ENCODE results near the gene DDX41. TPM values are rescaled to one million over a fixed set of nuclear protein-coding genes. Genes with fewer than 3 reads are reported as not detected.

DDX41 gene
- total RNA-seq, 2 donors from 2014 or later, result 33.1 to 53.5 TPM

GRCh38 chr5:177504086-177505056 is 12.4 kb downstream of the DDX41 start:
- DNase-seq, result no peak
- ATAC-seq, result no peak
- intact Hi-C loops (cut with DNase I), result loop anchor here in 1 of 2 donors (5.0 kb wide), 1 partner anchor 117 kb away; no protein-coding TSS in a partner anchor

DNA sequence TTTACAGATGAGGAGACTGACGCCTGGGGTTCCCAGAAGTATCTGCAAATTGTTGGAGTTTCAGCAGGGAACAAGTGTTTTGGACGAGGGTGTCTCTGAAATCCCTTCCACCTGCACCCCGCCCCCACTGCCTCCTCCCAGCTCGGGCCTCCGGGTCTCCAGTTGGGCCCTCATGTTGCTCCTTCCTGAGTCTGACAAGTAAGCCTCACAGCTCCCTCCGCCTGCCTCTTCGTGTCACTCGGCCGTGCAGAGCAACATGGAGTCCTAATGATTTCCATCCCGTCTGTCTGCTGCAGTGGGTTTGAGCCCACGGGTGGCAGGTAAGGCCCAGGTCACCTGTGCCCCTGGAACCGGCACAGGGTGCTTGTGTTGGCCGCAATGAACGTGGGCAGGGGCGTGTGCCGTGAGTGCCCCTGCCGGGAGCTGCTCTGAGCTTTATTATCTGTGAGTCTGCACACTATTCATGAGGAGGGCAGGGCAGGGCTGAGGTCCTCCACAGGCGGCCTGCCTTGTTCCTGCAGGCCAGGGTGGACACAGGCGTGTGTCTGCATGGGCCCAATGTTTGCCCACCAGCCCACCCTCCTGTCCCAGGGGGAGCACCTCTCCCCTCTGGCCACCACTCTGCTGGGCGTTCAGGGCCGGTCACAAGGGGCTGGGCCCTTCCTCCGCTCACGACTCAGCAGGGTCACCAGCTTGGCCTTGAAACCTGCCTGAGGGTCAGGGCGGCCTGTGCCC is 13.2 kb downstream of the DDX41 start:
- ATAC-seq (no peak), DNase-seq (no peak)
- intact Hi-C loops (cut with DNase I), result loop anchor here in 1 of 2 donors (5.0 kb wide), 1 partner anchor 116 kb away; no protein-coding TSS in a partner anchor

DNA sequence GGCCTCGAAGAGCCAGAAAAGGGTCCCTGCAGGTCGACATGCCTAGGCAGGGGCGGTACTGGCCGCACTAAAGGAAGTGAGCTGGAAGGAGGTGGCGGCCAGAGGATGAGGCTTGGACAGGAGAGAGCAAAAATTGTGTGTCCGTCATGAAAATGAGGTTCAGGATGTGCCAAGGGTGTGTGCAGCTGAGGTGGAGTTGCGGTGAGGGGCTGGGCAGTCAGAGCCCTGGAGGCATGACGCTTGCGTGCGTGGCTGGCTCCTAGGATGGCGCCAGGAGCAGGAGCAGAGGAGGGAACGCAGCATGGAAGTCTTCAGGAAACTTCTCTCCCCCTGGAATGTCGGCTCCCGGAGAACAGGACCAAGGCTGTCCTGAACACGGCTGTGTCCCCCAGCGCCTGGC is 13.9 kb downstream of the DDX41 start:
- intact Hi-C loops (cut with DNase I), result loop anchor here in 1 of 2 donors (5.0 kb wide), 1 partner anchor 116 kb away; no protein-coding TSS in a partner anchor
- no peak for ATAC-seq
- DNase-seq, result no peak

DNA sequence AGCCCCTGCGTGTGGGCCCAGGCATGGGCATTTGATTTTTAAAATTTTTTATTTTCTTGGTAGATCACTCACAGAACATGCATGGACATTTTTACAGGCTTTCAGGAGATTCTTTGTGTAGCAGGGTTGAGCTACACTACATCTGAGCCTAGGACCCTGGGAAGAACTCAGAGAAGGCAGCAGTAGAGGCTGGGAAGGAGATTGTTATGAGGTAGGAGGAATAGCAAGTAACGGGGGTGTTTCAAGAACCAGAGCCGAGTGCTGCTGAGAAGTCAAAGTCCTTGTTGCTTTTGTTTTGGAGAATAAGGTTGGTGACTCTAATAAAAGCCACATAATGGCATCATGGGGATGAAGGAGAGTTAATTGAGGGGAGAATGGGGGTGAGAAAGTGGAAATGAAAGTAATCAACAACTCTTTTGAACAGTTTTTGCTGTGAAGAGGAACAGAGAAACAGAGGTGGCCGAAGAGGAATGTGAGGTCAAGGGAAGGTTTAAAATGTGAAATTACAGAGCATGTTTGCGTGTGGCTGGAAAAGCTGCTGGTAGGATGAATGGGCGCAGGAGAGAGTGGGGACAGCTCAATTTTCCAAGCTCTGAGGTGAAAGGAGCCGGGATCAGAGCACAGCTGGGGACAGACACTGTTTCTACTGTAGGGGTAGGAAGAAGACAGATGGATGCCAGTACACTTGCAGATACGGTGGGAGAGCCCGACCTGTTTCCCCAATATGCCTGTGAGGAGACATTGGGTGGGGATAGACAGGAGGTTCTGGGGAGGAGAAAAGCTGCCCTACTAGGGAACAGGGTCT is 14.7 kb downstream of the DDX41 start:
- intact Hi-C loops (cut with DNase I), result loop anchor here (1.0 to 5.0 kb wide), 2 partner anchors 112 to 115 kb away; no protein-coding TSS in a partner anchor
- DNase-seq (no peak), ATAC-seq (no peak)

- intact Hi-C loops (cut with DNase I), result loop anchor here (1.0 to 5.0 kb wide), 2 partner anchors 111 to 114 kb away; no protein-coding TSS in a partner anchor
- DNase-seq, result peak; percentile 94
Measured at GRCh38 chr5:177500685-177501522, 15.9 kb downstream of the DDX41 start.

GRCh38 chr5:177499842-177500241 is 16.9 kb downstream of the DDX41 start:
- no peak for ATAC-seq
- DNase-seq, result no peak
- intact Hi-C loops (cut with DNase I), result loop anchor here (2.0 to 5.0 kb wide), 3 partner anchors 41 to 113 kb away; no protein-coding TSS in a partner anchor

More at GRCh38 chr5:177500685-177501522, 15.9 kb downstream of the DDX41 start:
- ATAC-seq, result peak; percentile 11 to 13

- ATAC-seq (peak in 1 of 2 donors; percentile 0), DNase-seq (peak; percentile 65)
- intact Hi-C loops (cut with DNase I), result loop anchor here (2.0 kb wide), 2 partner anchors 39 to 43 kb away; no protein-coding TSS in a partner anchor
Measured at GRCh38 chr5:177498013-177498787, 18.6 kb downstream of the DDX41 start.

DNA sequence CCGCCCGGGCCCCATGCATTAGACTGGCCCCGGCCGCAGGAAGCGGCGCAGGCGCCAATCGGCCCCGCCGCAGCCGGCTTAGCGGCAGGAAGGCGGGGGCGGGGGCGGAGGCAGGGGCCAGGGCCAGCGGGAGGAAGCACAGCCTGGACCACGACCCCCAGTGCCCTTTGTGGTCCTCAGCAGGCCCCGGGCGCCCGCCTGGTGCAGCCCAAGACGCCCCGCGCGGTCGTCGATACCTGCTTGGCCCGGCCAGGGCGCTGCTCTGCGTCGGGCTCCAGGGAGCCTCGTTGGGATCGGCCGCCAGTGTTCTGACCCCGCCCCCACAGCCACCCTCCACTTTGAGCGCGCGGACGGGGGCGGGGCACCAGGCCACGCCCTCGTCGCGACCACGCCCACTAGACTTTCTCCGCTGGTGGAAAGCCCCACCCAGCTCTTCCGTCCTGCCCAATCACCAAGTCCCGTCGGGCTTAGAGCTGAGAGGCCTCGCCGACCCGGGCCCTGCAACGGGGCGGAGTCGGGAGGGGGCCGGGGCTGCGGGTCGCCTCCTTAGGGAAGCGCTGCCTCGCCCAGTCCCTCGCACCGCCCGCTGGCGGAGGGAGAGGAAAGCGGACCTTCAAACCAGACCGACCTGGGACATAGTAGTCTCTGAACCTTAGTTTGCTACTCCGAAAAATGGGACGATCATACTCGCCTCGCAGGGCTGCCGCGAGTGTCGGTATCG is 19.3 kb downstream of the DDX41 start, which contains the start of gene PDLIM7:
Gene PDLIM7, minus strand, starts transcription at position 313 of the 721 bp plus-strand sequence. CDS start 1,092 bp downstream, outside the sequence.
- peak; percentile 80 to 87 for ATAC-seq
- intact Hi-C loops (cut with DNase I), result loop anchor here (2.0 kb wide), 2 partner anchors 39 to 43 kb away; no protein-coding TSS in a partner anchor
- DNase-seq, result peak; percentile 96

DNA sequence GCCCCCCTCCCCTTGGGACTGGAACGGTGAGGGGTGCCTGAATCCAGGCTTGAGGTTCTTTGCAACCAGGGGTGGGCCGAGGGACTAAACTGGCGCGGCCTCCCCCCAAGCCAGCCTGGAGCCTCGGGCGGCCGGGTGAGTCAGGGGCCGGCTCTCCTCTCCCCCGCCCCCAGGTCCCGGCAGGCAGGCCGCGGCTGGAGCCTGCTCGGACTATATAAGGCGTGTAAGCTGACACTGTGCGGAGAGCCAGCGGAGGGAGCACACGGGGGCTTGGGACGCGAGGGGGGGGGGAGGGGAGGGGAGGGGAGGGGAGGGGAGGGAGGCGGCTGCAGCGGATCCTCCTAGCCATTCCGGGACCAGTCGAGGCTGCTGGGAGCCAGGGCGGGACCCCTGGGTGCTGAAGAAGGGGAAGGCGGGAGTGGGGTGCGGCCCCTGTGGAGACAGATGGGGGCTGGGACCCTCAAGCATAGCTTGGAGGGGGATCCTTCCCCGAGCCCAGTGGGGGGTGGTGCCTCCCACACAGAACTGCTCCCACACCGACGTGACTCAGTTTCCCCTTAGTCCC is 20.0 kb downstream of the DDX41 start:
- intact Hi-C loops (cut with DNase I), result no loop called here
- ATAC-seq (peak; percentile 62 to 74), DNase-seq (peak; percentile 86)

GRCh38 chr5:177496070-177496726 is 20.6 kb downstream of the DDX41 start:
- DNase-seq (no peak), ATAC-seq (no peak)
- intact Hi-C loops (cut with DNase I), result no loop called here

GRCh38 chr5:177495243-177496060 is 21.3 kb downstream of the DDX41 start:
- peak; percentile 23 to 30 for ATAC-seq
- intact Hi-C loops (cut with DNase I), result no loop called here
- peak; percentile 80 for DNase-seq

DNA sequence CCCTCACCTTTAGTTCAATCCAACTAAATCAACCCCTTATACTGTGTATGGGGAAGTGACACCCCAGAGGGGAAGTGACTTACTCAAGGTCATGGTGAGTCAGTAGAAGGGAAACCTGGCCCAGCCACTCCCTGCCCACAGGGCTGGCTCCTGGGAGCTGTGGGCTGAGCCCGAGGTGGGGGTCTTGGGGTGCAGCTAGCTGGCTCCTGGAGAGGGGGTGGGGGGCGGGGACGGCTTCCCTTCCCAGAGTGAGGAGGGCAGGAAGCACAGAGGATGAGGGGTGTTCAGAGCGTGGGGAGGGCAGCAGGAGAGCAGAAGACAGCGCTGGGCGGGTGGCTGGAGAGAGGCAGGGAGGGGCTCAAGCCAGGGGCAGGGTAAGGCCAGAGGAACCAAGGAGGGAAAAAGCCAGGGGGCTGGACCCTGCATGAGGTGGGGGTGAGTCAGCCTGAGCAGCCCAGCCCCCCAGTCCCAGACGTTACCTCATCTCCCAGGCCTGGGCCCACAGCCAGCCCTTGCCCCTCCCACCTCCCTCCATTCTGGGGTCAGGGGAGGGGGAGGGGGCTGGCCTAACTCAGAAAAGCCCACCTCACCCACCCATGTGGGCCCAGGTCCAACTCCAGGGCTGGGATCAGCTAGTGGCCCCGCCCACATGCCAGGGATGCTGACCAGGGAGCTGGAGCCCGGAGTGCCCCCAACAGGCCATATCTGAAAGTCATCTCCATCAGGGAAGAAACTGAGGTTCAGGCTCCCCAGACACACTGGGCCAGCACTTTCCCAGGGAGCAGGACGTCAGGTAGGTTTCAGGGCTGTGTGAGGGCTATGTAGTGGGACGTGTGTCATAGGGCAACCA is 22.2 kb downstream of the DDX41 start:
- DNase-seq (peak; percentile 85), ATAC-seq (peak in 1 of 2 donors; percentile 41)
- intact Hi-C loops (cut with DNase I), result no loop called here

GRCh38 chr5:177493795-177494345 is 22.9 kb downstream of the DDX41 start:
- ATAC-seq, result no peak
- intact Hi-C loops (cut with DNase I), result no loop called here
- no peak for DNase-seq

All from left cardiac atrium (tissue), 4 donors.